HG02571 (cell line): ENCODE data around the gene ERO1B.
"Not testable (repeated sequence)": the region's sequence is repeated elsewhere in the genome, so short reads cannot be mapped to it uniquely, and the experiment has no call there.

ENCODE experiments used
- ATAC-seq: cut with Tn5 transposase; IDR thresholded peaks from one replicate; pipeline ENCODE4 v1.9.1; 2021; ENCODE audit warnings: mild to moderate bottlenecking, moderate library complexity; ENCODE audit not compliant: unreplicated experiment

ERO1B gene

GRCh38 chr1:236193184-236193583 lies 88.6 kb downstream of the ERO1B start:
- ATAC-seq = no peak

GRCh38 chr1:236188084-236188483 lies 93.7 kb downstream of the ERO1B start:
- not testable (repeated sequence) for ATAC-seq

GRCh38 chr1:236186471-236186870 lies 95.3 kb downstream of the ERO1B start:
- ATAC-seq = not testable (repeated sequence)

- ATAC-seq = no peak
Observed at GRCh38 chr1:236185687-236186086, 96.1 kb downstream of the ERO1B start.

- ATAC-seq = no peak
Observed at GRCh38 chr1:236181059-236181458, 100.7 kb downstream of the ERO1B start.

- no peak for ATAC-seq
Observed at GRCh38 chr1:236179634-236180033, 102.1 kb downstream of the ERO1B start.

- no peak for ATAC-seq
Observed at GRCh38 chr1:236176337-236177336, 105.1 kb downstream of the ERO1B start.

- peak; percentile 67 for ATAC-seq
Observed at GRCh38 chr1:236175642-236176336, 106.0 kb downstream of the ERO1B start.

GRCh38 chr1:236173174-236173767 lies 108.5 kb downstream of the ERO1B start:
- no peak for ATAC-seq

- no peak for ATAC-seq
Observed at GRCh38 chr1:236172041-236172579, 109.6 kb downstream of the ERO1B start.

GRCh38 chr1:236168716-236169429 lies 112.9 kb downstream of the ERO1B start:
- no peak for ATAC-seq

GRCh38 chr1:236167578-236167977 lies 114.2 kb downstream of the ERO1B start:
- ATAC-seq = no peak

- ATAC-seq = no peak
Observed at GRCh38 chr1:236167154-236167553, 114.6 kb downstream of the ERO1B start.

- no peak for ATAC-seq
Observed at GRCh38 chr1:236166041-236166440, 115.7 kb downstream of the ERO1B start.
